Measurements from ENCODE around the gene RBM15.

RBM15 gene

DNA sequence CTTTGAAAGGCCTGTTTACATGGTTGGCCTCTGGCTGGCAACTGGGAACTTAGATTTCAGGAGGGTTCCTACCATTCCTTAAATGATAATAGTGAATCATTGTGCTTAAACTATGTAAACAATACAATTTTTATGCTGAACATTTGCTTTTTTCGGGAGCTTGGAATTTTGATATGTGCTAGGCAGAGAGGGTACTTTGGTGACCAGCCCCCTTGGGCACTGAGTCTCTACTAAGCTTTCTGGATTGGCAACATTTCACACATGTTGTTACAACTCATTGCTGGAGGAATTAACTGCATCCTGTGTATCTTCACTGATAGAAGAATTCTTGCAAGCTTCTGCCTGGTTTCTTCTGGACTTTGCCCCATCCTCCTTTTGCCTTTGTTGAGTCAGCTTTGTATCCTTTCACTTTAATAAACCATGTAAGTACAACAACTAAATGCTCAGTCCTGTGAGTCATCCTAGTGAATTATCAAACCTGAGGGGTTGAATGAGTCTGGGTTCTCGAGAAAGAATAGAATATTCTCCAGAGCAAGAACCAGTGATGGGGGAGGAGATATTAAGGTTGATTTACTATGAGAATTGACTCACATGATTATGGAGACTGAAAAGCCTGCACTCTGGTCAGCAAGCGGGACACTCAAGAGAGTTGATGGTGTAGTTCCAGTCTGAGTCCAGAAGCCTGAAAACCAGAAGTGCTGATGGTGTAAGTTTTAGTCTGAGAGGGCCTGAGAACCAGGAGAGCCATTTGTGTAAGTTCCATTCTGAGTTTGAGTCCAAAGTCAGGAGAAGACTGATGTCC, 54.7 kb downstream of the RBM15 start:
- Histone ChIP-seq H3K9me2 (replicated peaks; ENCODE audit: insufficient read depth, low read length) (no peaks in the 10 kb centered on the region), H3K9me3 (replicated peaks; ENCODE audit: insufficient read depth, low read length) (no peaks in the 10 kb centered on the region), H3K27me3 (replicated peaks; ENCODE audit: insufficient read depth, low read length) (no peaks in the 10 kb centered on the region), H3K4me2 (ENCODE audit: low read depth, low read length) (no peak overlapping the region), H3K79me2 (ENCODE audit: low read length) (no peaks in the 10 kb centered on the region), H3K9ac (ENCODE audit: low read length) (no peak overlapping the region), H3K36me3 (replicated peaks; ENCODE audit: insufficient read depth, low read length) (no peaks in the 10 kb centered on the region), H3F3A (ENCODE audit: insufficient read depth, low read length) (no peaks in the 10 kb centered on the region), H4K20me1 (ENCODE audit: insufficient read depth, low read length) (no peaks in the 10 kb centered on the region), H3K27ac (ENCODE audit: low read length) (no peak overlapping the region), H3K4me1 (ENCODE audit: low read length) (no peaks in the 10 kb centered on the region), H3K4me3 (ENCODE audit: low read length) (no peak overlapping the region), H2AFZ (ENCODE audit: low read length) (no peak overlapping the region)
- TF ChIP-seq EZH2 (optimal IDR thresholded peaks at IDR 0.05; ENCODE audit: low read depth, low read length) (no peak), EZH2phosphoT487 (IDR thresholded peaks at IDR 0.05; ENCODE audit: low read length) (no peak)
- TF ChIP-seq, protein P1, sequence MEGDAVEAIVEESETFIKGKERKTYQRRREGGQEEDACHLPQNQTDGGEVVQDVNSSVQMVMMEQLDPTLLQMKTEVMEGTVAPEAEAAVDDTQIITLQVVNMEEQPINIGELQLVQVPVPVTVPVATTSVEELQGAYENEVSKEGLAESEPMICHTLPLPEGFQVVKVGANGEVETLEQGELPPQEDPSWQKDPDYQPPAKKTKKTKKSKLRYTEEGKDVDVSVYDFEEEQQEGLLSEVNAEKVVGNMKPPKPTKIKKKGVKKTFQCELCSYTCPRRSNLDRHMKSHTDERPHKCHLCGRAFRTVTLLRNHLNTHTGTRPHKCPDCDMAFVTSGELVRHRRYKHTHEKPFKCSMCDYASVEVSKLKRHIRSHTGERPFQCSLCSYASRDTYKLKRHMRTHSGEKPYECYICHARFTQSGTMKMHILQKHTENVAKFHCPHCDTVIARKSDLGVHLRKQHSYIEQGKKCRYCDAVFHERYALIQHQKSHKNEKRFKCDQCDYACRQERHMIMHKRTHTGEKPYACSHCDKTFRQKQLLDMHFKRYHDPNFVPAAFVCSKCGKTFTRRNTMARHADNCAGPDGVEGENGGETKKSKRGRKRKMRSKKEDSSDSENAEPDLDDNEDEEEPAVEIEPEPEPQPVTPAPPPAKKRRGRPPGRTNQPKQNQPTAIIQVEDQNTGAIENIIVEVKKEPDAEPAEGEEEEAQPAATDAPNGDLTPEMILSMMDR (IDR thresholded peaks at IDR 0.05; ENCODE audit: low read length), result no peak
- no peak for DNase-seq

DNA sequence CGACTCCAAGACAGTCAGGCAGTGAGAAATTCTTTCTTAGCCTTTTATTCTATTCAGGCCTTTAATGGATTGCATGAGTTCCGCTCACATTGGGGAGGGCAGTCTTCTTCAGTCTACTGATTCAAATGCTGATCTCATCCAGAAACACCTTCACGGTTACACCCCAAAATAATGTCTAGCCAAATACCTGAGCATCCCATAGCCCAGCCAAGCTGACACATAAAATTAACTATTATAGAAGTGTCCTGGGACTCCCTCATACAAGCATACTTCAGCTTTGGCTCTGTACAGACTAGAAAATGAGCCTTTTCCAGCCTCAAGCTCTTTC, 55.3 kb downstream of the RBM15 start:
- H3K4me2 ChIP-seq (ENCODE audit: low read depth, low read length), result no peak overlapping the region
- H3K27me3 ChIP-seq (replicated peaks; ENCODE audit: insufficient read depth, low read length), result no peaks in the 10 kb centered on the region
- no peak for DNase-seq
- H3K4me3 ChIP-seq (ENCODE audit: low read length), result no peak overlapping the region
- H3K9ac ChIP-seq (ENCODE audit: low read length), result no peak overlapping the region
- H2AFZ ChIP-seq (ENCODE audit: low read length), result no peak overlapping the region
- H3K79me2 ChIP-seq (ENCODE audit: low read length), result no peaks in the 10 kb centered on the region
- no peaks in the 10 kb centered on the region for H3K36me3 ChIP-seq (replicated peaks; ENCODE audit: insufficient read depth, low read length)
- no peak overlapping the region for H3K27ac ChIP-seq (ENCODE audit: low read length)
- H3K9me3 ChIP-seq (replicated peaks; ENCODE audit: insufficient read depth, low read length), result no peaks in the 10 kb centered on the region
- no peaks in the 10 kb centered on the region for H3F3A ChIP-seq (ENCODE audit: insufficient read depth, low read length)
- H4K20me1 ChIP-seq (ENCODE audit: insufficient read depth, low read length), result no peaks in the 10 kb centered on the region
- H3K4me1 ChIP-seq (ENCODE audit: low read length), result no peaks in the 10 kb centered on the region
- TF ChIP-seq EZH2 (optimal IDR thresholded peaks at IDR 0.05; ENCODE audit: low read depth, low read length) (no peak), EZH2phosphoT487 (IDR thresholded peaks at IDR 0.05; ENCODE audit: low read length) (no peak)
- TF ChIP-seq, protein P1 (IDR thresholded peaks at IDR 0.05; ENCODE audit: low read length), result no peak
- H3K9me2 ChIP-seq (replicated peaks; ENCODE audit: insufficient read depth, low read length), result no peaks in the 10 kb centered on the region

Data from MM.1S (cell line).